ENCODE results near the gene PKD1.

Gene PKD1

GRCh38 chr16:2087748-2088631 is 47.7 kb downstream of the PKD1 start:
- no peak for DNase-seq (ENCODE audit: low read depth in 2 of 2)

GRCh38 chr16:2086812-2087747 is 48.6 kb downstream of the PKD1 start:
- no peak for DNase-seq (ENCODE audit: low read depth in 2 of 2)

GRCh38 chr16:2086106-2086742 is 49.5 kb downstream of the PKD1 start:
- no peak for DNase-seq (ENCODE audit: low read depth in 2 of 2)

GRCh38 chr16:2085669-2086068 is 50.0 kb downstream of the PKD1 start:
- no peak for DNase-seq (ENCODE audit: low read depth in 2 of 2)

GRCh38 chr16:2084895-2085625 is 50.6 kb downstream of the PKD1 start:
- DNase-seq (ENCODE audit: low read depth in 2 of 2) = no peak

GRCh38 chr16:2083876-2084780 is 51.6 kb downstream of the PKD1 start:
- DNase-seq (ENCODE audit: low read depth in 2 of 2) = no peak

- DNase-seq (ENCODE audit: low read depth in 2 of 2) = no peak
These were observed 52.3 kb downstream of the PKD1 start for GRCh38 chr16:2083409-2083808.

- no peak for DNase-seq (ENCODE audit: low read depth in 2 of 2)
These were observed 52.7 kb downstream of the PKD1 start for GRCh38 chr16:2082983-2083364.

- no peak for DNase-seq (ENCODE audit: low read depth in 2 of 2)
These were observed 53.3 kb downstream of the PKD1 start for GRCh38 chr16:2082171-2082982.

- DNase-seq (ENCODE audit: low read depth in 2 of 2) = no peak
These were observed 54.3 kb downstream of the PKD1 start for GRCh38 chr16:2081201-2082084.

GRCh38 chr16:2079991-2080390 is 55.7 kb downstream of the PKD1 start:
- no peak for DNase-seq (ENCODE audit: low read depth in 2 of 2)

- DNase-seq (ENCODE audit: low read depth in 2 of 2) = no peak
These were observed 56.3 kb downstream of the PKD1 start for GRCh38 chr16:2079311-2079800.

- DNase-seq (ENCODE audit: low read depth in 2 of 2) = no peak
These were observed 57.0 kb downstream of the PKD1 start for GRCh38 chr16:2078691-2079090.

GRCh38 chr16:2078096-2078495 is 57.6 kb downstream of the PKD1 start:
- no peak for DNase-seq (ENCODE audit: low read depth in 2 of 2)

- no peak for DNase-seq (ENCODE audit: low read depth in 2 of 2)
These were observed 58.0 kb downstream of the PKD1 start for GRCh38 chr16:2077696-2078095.

- DNase-seq (ENCODE audit: low read depth in 2 of 2) = no peak
These were observed 58.7 kb downstream of the PKD1 start for GRCh38 chr16:2077016-2077415.

- DNase-seq (ENCODE audit: low read depth in 2 of 2) = no peak
These were observed 59.4 kb downstream of the PKD1 start for GRCh38 chr16:2076072-2076865.

- DNase-seq (ENCODE audit: low read depth in 2 of 2) = no peak
These were observed 60.1 kb downstream of the PKD1 start for GRCh38 chr16:2075631-2076030.

Data from stimulated activated CD8-positive, alpha-beta memory T cell treated with anti-CD3 and anti-CD28 coated beads, Interleukin-15, amount 100 ng/mL, for 48 hours (primary cell).